ENCODE measurements around the gene RYR2. TPM values are rescaled to one million over a fixed set of nuclear protein-coding genes. Genes with fewer than 3 reads are reported as not detected.

The RYR2 gene
- total and polyA plus RNA-seq, 9 of the 15 experiments (the other 6 are each of a cell fraction or from before 2014, with no cell fraction given), result 0.03 to 0.42 (median 0.14) TPM

- no peak for DNase-seq (ENCODE audit: extremely low read depth in 1 of 4, low spot score in 3 of 4)
- no peak overlapping the region for H3K27ac ChIP-seq (ENCODE audit: extremely low read depth, low read depth, low read length)
- H3K9me3 ChIP-seq (replicated peaks; ENCODE audit: control insufficient read depth, insufficient read depth, low read depth, low read length), result no peaks in the 10 kb centered on the region
- no peaks in the 10 kb centered on the region for H3K79me2 ChIP-seq (ENCODE audit: control insufficient read depth, insufficient read depth, low read length)
- no peak overlapping the region for H3K4me3 ChIP-seq
- POLR2A ChIA-PET, result no interaction called here
- no peak overlapping the region for H2AFZ ChIP-seq (ENCODE audit: low read depth, low read length)
- 0% methylated on average over 5 of the region's 5 CpGs for WGBS (ENCODE audit: insufficient coverage, low coverage, missing lambda C conversion rate)
- CTCF ChIA-PET (ENCODE audit: low intra/inter-chr PET ratio), result no interaction called here
- H3K9me1 ChIP-seq (ENCODE audit: control insufficient read depth, insufficient read depth, low read length), result no peaks in the 10 kb centered on the region
- no peaks in the 10 kb centered on the region for H3K27me3 ChIP-seq (ENCODE audit: control insufficient read depth in 2 of 2, insufficient read depth in 2 of 2, low read length in 2 of 2)
- H3K4me1 ChIP-seq (replicated peaks in 1 of 2; ENCODE audit: control insufficient read depth in 2 of 2, insufficient read depth in 2 of 2, low read length in 2 of 2), result no peaks in the 10 kb centered on the region
- no peaks in the 10 kb centered on the region for H3K36me3 ChIP-seq (ENCODE audit: control insufficient read depth, insufficient read depth, low read length)
- in situ Hi-C loops (cut with MboI) (no loop called here), intact Hi-C loops (cut with micrococcal nuclease) (no loop called here)
- no peak overlapping the region for H3K4me2 ChIP-seq (ENCODE audit: insufficient read depth, low read length)
- ATAC-seq, result no peak
- H3K9ac ChIP-seq (ENCODE audit: insufficient read depth in 1 of 2, low read depth in 2 of 2, low read length in 2 of 2), result no peak overlapping the region
- TF ChIP-seq ZNF280B (CRISPR knock-in tag; IDR thresholded peaks at IDR 0.05), result no peak
- no peak for TF ChIP-seq EGR1 (conservative IDR thresholded peaks at IDR 0.05)
- TF ChIP-seq POLR2G (IDR thresholded peaks at IDR 0.05; ENCODE audit: low read depth, low read length), result no peak
- no peak for TF ChIP-seq HDAC3 (IDR thresholded peaks at IDR 0.05; ENCODE audit: borderline replicate concordance, partially characterized antibody)
- no peak for TF ChIP-seq ATF6 (CRISPR knock-in tag; IDR thresholded peaks at IDR 0.05)
- no peak for TF ChIP-seq ZBTB33 (CRISPR knock-in tag; IDR thresholded peaks at IDR 0.05)
- TF ChIP-seq ZFP30 (CRISPR knock-in tag; IDR thresholded peaks at IDR 0.05; ENCODE audit: borderline replicate concordance), result no peak
- TF ChIP-seq FUS (optimal IDR thresholded peaks at IDR 0.05; ENCODE audit: low read depth, low read length), result no peak
- TF ChIP-seq MTA3 (IDR thresholded peaks at IDR 0.05; ENCODE audit: borderline replicate concordance), result no peak
- BruUV-seq (replicated peaks), result no TSS peak
- no peak for FAIRE-seq
- H4K20me1 ChIP-seq (replicated peaks; ENCODE audit: control insufficient read depth, insufficient read depth, low read length), result no peaks in the 10 kb centered on the region
Observed at GRCh38 chr1:237664348-237664747, 622.4 kb downstream of the RYR2 start.
